HUES48 (cell line): ENCODE data around the gene SYS1.
A peak's percentile ranks its signal among the peaks of the same experiment; 100 is the strongest.
"Not testable (repeated sequence)": the region's sequence is repeated elsewhere in the genome, so short reads cannot be mapped to it uniquely, and the experiment has no call there.

Experiments
- H3K27ac ChIP-seq: one replicate; pipeline ENCODE4 v1.7.0; 2013; ENCODE audit warnings: low read depth, low read length, inconsistent platforms
- H3K27me3 ChIP-seq: 2 replicates; pipeline ENCODE4 v1.6.1; 2013; ENCODE audit warnings: mild to moderate bottlenecking, low read length; ENCODE audit not compliant: control insufficient read depth, insufficient read depth
- H3K36me3 ChIP-seq: 2 replicates; pipeline ENCODE4 v1.6.1; 2013; ENCODE audit warnings: low read length; ENCODE audit not compliant: control insufficient read depth, insufficient read depth
- H3K4me1 ChIP-seq: 2 replicates; pipeline ENCODE4 v1.6.1; 2013; ENCODE audit warnings: mild to moderate bottlenecking, low read length; ENCODE audit not compliant: control insufficient read depth, insufficient read depth
- H3K4me3 ChIP-seq: 2 replicates; pipeline ENCODE4 v1.5.1; 2013; ENCODE audit warnings: mild to moderate bottlenecking, low read depth, low read length
- H3K9ac ChIP-seq: 2 replicates; pipeline ENCODE4 v1.6.1; 2013; ENCODE audit warnings: mild to moderate bottlenecking, low read depth, low read length, moderate library complexity
- H3K9me3 ChIP-seq: 2 replicates; pipeline ENCODE4 v1.6.1; 2013; ENCODE audit warnings: low read length; ENCODE audit not compliant: control insufficient read depth, insufficient read depth

Gene SYS1

GRCh38 chr20:45346851-45347250 is 16.1 kb upstream of the SYS1 start:
- H3K27me3 ChIP-seq: no peaks in the 10 kb centered on the region
- peaks cover 59% of the 10 kb centered on the region for H3K4me1 ChIP-seq
- no peaks in the 10 kb centered on the region for H3K36me3 ChIP-seq
- no peaks in the 10 kb centered on the region for H3K9me3 ChIP-seq
- H3K27ac ChIP-seq: no peak overlapping the region
- peak overlapping the region; percentile 88 for H3K4me3 ChIP-seq
- no peak overlapping the region for H3K9ac ChIP-seq

GRCh38 chr20:45347297-45347935 is 15.5 kb upstream of the SYS1 start:
- peak overlapping the region; percentile 61 for H3K9ac ChIP-seq
- H3K9me3 ChIP-seq: no peaks in the 10 kb centered on the region
- peak overlapping the region; percentile 88 for H3K4me3 ChIP-seq
- H3K27ac ChIP-seq: peak overlapping the region; percentile 57
- peaks cover 55% of the 10 kb centered on the region for H3K4me1 ChIP-seq
- H3K36me3 ChIP-seq: no peaks in the 10 kb centered on the region
- H3K27me3 ChIP-seq: no peaks in the 10 kb centered on the region

- Histone ChIP-seq H3K27me3 (no peaks in the 10 kb centered on the region), H3K4me3 (peak within 1 kb of the TSS; percentile 88), H3K4me1 (peaks cover 49% of the 10 kb centered on the region), H3K27ac (peak within 1 kb of the TSS; percentile 57), H3K36me3 (no peaks in the 10 kb centered on the region), H3K9ac (peak within 1 kb of the TSS; percentile 61), H3K9me3 (no peaks in the 10 kb centered on the region)
Observed at GRCh38 chr20:45347936-45348778, 14.8 kb upstream of the SYS1 start, which contains the start of gene SDC4. SDC4 (minus strand) TSS chr20:45348424; CDS start chr20:45348384, 40 bp downstream.

- H3K27me3 ChIP-seq: no peaks in the 10 kb centered on the region
- no peak overlapping the region for H3K9ac ChIP-seq
- no peak overlapping the region for H3K4me3 ChIP-seq
- H3K27ac ChIP-seq: no peak overlapping the region
- peaks cover 34% of the 10 kb centered on the region for H3K4me1 ChIP-seq
- no peaks in the 10 kb centered on the region for H3K9me3 ChIP-seq
- H3K36me3 ChIP-seq: no peaks in the 10 kb centered on the region
Observed at GRCh38 chr20:45350217-45350616, 12.7 kb upstream of the SYS1 start.

- peaks cover 29% of the 10 kb centered on the region for H3K4me1 ChIP-seq
Observed at GRCh38 chr20:45350795-45351194, 12.2 kb upstream of the SYS1 start.

GRCh38 chr20:45352729-45353128 is 10.2 kb upstream of the SYS1 start:
- no peaks in the 10 kb centered on the region for H3K27me3 ChIP-seq
- no peaks in the 10 kb centered on the region for H3K9me3 ChIP-seq
- no peaks in the 10 kb centered on the region for H3K36me3 ChIP-seq
- no peak overlapping the region for H3K4me3 ChIP-seq
- H3K27ac ChIP-seq: no peak overlapping the region
- peaks cover 11% of the 10 kb centered on the region for H3K4me1 ChIP-seq
- H3K9ac ChIP-seq: no peak overlapping the region

More at GRCh38 chr20:45350795-45351194, 12.2 kb upstream of the SYS1 start:
- H3K9me3 ChIP-seq, H3K9ac ChIP-seq, H3K36me3 ChIP-seq, H3K27ac ChIP-seq, H3K4me3 ChIP-seq, H3K27me3 ChIP-seq: not testable (repeated sequence)

GRCh38 chr20:45353746-45354145 is 9.2 kb upstream of the SYS1 start:
- Histone ChIP-seq H3K4me1 (peaks cover 18% of the 10 kb centered on the region), H3K9ac (no peak overlapping the region), H3K27me3 (no peaks in the 10 kb centered on the region), H3K9me3 (no peaks in the 10 kb centered on the region), H3K4me3 (no peak overlapping the region), H3K36me3 (no peaks in the 10 kb centered on the region), H3K27ac (no peak overlapping the region)

GRCh38 chr20:45354423-45355208 is 8.3 kb upstream of the SYS1 start:
- Histone ChIP-seq H3K4me1 (peaks cover 17% of the 10 kb centered on the region), H3K9ac (no peak overlapping the region), H3K36me3 (no peaks in the 10 kb centered on the region), H3K27ac (no peak overlapping the region), H3K4me3 (no peak overlapping the region), H3K9me3 (no peaks in the 10 kb centered on the region), H3K27me3 (no peaks in the 10 kb centered on the region)

- no peak overlapping the region for H3K9ac ChIP-seq
- H3K9me3 ChIP-seq: no peaks in the 10 kb centered on the region
- no peaks in the 10 kb centered on the region for H3K36me3 ChIP-seq
- H3K27me3 ChIP-seq: no peaks in the 10 kb centered on the region
- no peak overlapping the region for H3K4me3 ChIP-seq
- peak overlapping the region; percentile 5 for H3K27ac ChIP-seq
- H3K4me1 ChIP-seq: peaks cover 17% of the 10 kb centered on the region
Observed at GRCh38 chr20:45355209-45356084, 7.5 kb upstream of the SYS1 start.
